NB4 (cell line): ENCODE measurements around the gene MARK2.

Source experiments
- CTCF ChIP-seq: IDR thresholded peaks from one replicate; pipeline ENCODE4 v1.5.1; 2012; ENCODE audit warnings: low read depth, low read length
- MAX ChIP-seq: IDR thresholded peaks from 2 replicates; pipeline ENCODE4 v1.6.1; 2011; ENCODE audit warnings: low read depth, low read length
- MYC ChIP-seq: IDR thresholded peaks from 2 replicates; pipeline ENCODE4 v1.6.1; 2011; ENCODE audit warnings: low read depth, low read length
- POLR2A ChIP-seq: IDR thresholded peaks from 2 replicates; pipeline ENCODE4 v1.6.1; 2011; ENCODE audit warnings: mild to moderate bottlenecking; ENCODE audit not compliant: insufficient read length; ENCODE audit errors: extremely low read depth

GRCh38 chr11:63951779-63952536 is 113.0 kb downstream of the MARK2 start:
- TF ChIP-seq CTCF (no peak), MAX (peak; percentile 65), POLR2A (no peak), MYC (peak; percentile 83)
